OCI-M2 (cell line): ENCODE results near the gene CACNG5.

ENCODE experiments used
- DNase-seq: peaks from one replicate; lab custom pipeline; 2025; ENCODE audit not compliant: unreplicated experiment; lab: John Stamatoyannopoulos, UW

Gene CACNG5

DNA sequence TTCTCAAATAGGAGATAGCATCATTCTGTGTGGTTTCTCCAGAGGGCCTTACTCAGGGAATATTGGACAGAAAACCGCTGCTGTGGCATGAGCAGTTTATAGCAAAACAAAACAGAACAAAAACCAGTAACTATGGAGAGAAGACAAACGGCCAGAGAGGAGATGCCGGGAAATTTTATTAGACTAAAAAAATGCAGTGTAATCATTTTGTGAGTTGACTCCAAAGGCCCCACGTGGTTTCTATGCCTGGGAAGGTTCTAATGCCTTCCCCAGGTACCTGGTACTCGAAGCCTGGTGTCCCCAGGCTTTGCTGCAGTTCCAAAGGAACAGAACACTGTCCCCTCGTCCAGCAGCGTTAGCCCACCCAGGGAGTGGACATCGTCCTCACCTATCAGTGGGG is 12.9 kb upstream of the CACNG5 start:
- DNase-seq: no peak

- no peak for DNase-seq
Measured at GRCh38 chr17:66826856-66827255, 8.1 kb upstream of the CACNG5 start.

GRCh38 chr17:66829386-66829864 is 5.5 kb upstream of the CACNG5 start:
- DNase-seq: no peak

- no peak for DNase-seq
Measured at GRCh38 chr17:66829883-66830282, 5.0 kb upstream of the CACNG5 start.

GRCh38 chr17:66830451-66830850 is 4.5 kb upstream of the CACNG5 start:
- DNase-seq: no peak

GRCh38 chr17:66831383-66832210 is 3.3 kb upstream of the CACNG5 start:
- DNase-seq: no peak

- DNase-seq: no peak
Measured at GRCh38 chr17:66833201-66833600, 1.7 kb upstream of the CACNG5 start.

DNA sequence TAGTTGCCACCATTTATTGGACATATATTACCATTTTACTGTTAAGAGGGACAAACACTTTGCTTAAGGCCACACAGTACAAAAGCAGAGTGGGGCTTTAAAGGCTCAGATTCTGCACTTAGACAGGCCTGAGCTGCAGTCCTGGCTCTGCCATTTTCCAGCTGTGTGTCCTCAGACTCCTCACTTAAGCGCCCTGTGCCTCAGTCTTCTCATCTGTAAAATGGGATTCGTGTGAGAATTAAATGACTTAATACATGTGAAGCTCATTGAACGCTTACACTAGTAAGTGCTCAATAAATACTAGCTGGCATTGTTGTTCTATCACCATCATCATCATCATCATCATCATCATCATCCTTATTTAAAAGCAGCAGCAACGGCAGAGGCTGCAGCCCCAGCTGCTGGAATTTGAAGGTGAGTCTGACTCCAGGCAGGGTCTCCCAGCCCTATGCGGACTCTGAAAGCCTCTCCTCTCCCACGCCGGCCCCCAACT is 445 bp upstream of the CACNG5 start:
- DNase-seq: no peak

DNA sequence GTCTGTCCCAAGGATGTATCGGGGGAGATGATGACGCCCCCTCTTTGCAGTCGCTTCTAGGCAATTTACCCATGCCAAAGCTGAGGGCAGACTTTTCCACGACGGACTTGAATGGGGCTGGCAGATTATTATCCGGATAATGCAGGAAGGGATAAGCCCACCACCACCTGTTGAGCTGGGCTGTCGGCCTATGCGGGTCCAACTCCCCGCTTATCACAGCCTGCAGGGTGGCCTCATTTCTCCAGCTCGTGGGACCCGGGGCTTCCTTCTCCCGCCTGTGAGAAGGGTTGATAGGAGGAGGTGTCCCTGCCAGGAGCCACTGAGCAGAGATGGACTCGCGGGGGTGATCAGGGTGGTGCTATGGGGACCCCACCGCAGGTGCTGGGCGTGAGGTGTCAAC is 559 bp downstream of the CACNG5 start:
- no peak for DNase-seq

- DNase-seq: no peak
Measured at GRCh38 chr17:66836063-66837005, 1.4 kb downstream of the CACNG5 start.

- no peak for DNase-seq
Measured at GRCh38 chr17:66837226-66837625, 2.3 kb downstream of the CACNG5 start.

DNA sequence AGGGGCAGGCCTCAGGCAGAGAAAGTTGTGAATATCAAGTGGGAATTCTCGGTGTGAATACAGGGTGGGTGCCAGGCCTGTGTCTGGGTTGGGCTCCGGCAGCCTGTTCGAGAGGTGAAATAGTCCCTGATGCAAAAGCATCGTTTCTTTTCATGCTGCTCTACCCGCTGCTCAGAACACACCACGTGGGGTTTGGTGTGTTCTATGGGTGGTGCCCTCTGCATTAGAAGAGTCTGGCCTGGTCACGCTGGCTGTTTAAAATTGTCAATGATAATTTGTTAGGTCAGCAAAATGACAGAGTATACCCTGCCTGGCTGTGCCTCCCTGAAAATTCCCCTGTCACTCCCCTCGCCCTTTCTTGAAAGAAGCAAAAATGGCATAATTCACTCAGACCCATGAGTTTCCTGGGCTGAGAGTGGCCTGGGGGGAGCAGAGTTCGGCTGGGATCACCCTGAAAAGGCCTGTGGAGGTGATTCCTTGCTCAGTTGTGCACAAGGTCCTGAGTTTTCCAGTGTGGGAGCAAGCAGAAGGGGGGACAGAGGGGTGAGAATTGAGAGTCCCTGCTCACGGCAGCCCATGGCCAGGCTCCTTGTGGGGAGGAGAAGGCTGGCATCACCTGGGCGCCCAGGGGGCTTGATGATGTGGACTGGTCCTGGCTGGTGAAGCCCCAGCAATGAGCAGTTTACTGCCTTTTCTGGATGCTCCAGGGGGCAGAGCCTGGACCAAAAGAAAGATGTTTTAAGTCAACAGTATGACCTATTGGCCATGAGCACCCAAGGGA is 3.2 kb downstream of the CACNG5 start:
- no peak for DNase-seq

DNA sequence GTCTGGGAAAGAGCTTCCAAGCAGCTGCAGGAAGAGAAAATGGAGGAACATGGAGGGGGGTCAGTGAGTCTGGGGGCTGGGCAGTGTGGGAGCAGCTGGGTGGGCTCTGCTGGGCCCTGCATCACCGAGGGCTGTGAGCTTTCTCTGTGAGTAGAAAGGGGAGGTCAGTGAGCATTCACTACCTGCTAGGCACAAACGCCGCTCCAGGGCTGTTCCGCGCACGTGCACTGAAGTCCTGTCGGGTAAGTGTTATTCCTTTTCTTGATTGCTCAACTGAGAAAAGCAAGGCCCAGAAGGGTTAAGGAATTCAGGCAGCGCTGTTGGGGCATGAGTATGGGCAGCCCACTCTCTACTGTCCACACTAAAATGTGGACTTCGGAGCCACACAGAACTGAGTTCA is 4.7 kb downstream of the CACNG5 start:
- no peak for DNase-seq

- DNase-seq: no peak
Measured at GRCh38 chr17:66840061-66840460, 5.1 kb downstream of the CACNG5 start.

DNA sequence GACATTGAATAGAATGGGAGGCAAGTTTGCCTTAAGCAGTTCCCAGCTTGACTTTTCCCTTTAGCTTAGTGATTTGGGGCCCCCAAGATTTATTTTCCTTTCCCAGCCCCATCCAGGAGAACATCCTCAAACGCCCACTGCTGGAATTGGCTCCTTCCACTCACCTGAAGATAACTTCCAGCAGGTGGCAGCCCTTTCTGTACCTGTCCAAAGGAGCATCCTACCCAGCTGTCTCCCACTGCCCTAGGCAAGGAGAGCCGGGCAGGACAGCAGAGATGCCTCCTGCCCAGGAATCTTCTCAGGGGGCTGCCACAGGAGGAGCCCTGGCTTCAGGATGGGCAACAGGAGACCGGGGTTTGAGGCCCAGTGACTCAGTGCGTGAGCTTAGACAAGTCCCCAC is 6.4 kb downstream of the CACNG5 start:
- DNase-seq: no peak

DNA sequence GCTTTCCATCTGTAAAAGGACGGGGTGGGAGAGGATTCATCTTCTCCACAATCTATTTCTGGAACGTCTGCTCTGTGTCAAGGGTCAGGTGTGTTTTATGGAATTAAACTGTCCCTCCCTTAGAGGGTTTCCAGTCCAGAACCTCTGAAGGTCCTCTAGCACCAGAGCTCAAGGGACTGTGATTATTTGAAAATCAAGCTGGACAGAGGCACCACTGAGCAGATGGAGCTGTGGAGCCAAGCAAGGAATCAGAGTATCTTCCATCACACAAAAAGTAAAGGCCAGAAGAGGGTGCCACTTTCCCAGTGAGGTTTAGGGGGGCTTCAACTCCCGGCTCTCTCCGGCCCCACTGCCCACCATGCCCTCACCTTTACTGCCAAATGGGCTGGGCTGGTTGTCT is 6.8 kb downstream of the CACNG5 start:
- DNase-seq: no peak

GRCh38 chr17:66842505-66842904 is 7.6 kb downstream of the CACNG5 start:
- DNase-seq: no peak

GRCh38 chr17:66842959-66843358 is 8.0 kb downstream of the CACNG5 start:
- no peak for DNase-seq

DNA sequence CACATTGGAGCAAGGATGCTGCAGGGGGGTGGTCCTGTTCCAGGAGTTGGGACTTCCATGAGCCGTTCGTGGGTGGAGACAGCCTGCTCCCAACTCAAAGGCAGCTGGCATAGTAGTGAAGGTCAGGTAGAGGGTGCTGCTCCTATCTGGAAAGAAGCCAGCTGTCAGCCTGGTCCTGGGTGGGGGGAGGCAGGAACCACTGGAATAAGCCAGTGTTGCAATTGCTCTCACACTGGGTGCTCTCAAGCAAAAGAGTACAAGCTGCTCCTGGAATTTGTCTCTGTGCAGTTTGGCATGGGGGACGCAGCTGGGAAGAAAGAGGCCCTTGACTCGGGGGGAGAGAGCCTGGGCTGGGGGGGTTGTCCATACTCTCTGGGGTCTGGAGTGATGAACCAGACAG is 8.7 kb downstream of the CACNG5 start:
- no peak for DNase-seq

DNA sequence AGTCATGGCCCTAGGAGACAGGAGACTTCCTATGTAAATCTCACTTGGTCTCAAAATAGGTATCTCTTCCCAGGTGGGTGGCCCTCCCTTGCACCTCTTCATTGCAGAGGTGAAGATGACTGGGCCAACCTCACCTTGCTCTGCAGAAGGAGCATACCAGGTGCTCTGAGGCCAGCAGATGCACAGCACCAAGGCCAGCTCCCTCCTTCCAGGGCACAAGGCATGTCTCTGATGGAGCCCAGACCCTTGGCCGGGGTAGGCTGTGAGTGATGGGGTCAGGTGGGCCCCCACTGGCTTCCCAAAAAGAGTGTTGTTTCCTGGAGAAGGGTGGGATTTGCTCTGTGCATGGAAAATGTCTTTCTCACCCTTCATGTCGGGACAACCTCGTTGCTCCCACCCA is 12.8 kb downstream of the CACNG5 start:
- no peak for DNase-seq

DNA sequence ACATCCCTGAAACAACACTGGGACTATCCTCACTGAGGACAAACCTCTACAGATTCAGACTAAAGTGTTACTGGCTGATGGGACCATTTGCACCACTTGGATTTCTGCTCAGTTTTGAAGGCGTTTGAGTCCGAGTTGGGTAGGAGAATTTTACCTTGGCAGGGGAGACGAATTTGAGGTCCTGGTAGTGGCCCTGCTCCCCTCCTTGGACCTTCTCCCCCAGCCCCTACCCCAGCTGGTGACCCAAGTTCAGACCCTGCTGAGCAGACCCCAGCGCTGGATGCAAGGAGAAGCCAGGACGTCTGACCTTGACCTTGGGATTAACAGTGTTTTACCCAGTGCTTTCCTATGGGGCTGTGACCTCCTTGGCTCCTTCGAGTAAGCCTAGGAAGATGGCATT is 13.6 kb downstream of the CACNG5 start:
- no peak for DNase-seq
